HG02642 (cell line): ENCODE results near the gene EIF3J.
"Not testable (repeated sequence)": the region's sequence is repeated elsewhere in the genome, so short reads cannot be mapped to it uniquely, and the experiment has no call there.

Source experiments
- ATAC-seq: cut with Tn5 transposase; IDR thresholded peaks from one replicate; pipeline ENCODE4 v1.9.1; 2021; ENCODE audit warnings: mild to moderate bottlenecking; ENCODE audit not compliant: unreplicated experiment, poor library complexity

EIF3J gene

DNA sequence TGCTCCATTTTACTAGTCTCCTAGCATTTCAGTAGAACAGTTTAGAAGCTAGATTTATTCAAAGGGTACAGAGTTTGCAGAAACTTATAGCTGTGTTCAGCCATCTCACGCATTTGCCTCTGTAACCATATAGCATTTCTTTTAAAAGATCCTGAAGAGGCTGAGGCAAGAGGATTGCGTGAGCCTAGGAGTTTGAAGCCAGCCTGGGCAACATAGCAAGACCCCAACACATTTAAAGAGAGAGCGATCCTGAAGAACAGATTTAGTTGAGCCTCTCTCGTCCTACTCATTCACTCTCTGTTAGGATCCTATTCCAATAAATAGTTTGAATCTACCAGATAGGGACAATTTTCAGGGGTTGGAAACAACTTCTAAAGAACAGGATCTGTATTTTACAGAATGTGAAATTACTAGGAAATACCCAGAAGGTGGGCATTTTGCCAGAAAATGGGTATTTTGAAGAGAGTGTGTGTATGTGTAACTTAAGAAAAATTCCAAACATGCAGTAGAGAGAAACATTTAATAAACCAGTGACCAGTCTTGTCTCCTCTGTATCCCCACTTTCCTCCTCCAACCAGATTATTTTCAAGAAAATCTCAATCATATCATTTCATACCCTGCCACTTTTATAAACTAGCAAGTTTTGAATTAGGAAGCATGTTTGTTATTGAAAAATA lies 4.5 kb downstream of the EIF3J start:
- no peak for ATAC-seq

DNA sequence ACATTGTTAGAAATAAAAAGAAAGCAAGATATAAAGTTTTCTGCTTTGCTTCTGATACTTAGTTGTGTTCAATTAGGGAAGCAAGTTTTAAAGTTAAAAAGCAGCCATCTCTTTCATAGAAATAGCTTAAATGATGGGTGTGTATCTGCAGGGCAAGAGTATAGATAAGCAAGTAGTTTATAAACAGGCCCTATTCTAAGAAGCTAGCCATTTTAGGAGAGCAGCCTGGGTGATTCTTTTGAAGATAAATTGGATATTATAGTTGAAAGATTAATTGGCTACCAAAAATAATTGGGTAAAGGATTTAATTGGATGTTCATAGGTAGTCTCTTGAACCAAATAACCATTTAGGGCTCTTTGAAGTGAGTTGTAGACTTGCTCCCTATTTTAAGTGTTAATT lies 5.6 kb downstream of the EIF3J start:
- ATAC-seq = no peak

DNA sequence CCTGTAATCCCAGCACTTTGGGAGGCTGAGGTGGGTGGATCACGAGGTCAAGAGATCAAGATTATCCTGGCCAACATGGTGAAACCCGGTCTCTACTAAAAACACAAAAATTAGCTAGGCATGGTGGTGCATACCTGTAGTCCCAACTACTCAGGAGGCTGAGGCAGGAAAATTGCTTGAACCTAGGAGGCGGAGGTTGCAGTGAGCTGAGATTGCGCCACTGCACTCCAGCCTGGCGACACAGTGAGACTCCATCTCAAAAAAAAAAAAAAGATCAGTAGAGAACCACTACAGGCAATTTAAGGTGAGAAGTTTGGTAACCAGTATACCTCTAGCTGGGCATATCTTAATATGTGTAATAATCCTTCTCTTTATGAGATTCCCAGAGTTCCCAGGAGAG lies 7.8 kb downstream of the EIF3J start:
- ATAC-seq = not testable (repeated sequence)

DNA sequence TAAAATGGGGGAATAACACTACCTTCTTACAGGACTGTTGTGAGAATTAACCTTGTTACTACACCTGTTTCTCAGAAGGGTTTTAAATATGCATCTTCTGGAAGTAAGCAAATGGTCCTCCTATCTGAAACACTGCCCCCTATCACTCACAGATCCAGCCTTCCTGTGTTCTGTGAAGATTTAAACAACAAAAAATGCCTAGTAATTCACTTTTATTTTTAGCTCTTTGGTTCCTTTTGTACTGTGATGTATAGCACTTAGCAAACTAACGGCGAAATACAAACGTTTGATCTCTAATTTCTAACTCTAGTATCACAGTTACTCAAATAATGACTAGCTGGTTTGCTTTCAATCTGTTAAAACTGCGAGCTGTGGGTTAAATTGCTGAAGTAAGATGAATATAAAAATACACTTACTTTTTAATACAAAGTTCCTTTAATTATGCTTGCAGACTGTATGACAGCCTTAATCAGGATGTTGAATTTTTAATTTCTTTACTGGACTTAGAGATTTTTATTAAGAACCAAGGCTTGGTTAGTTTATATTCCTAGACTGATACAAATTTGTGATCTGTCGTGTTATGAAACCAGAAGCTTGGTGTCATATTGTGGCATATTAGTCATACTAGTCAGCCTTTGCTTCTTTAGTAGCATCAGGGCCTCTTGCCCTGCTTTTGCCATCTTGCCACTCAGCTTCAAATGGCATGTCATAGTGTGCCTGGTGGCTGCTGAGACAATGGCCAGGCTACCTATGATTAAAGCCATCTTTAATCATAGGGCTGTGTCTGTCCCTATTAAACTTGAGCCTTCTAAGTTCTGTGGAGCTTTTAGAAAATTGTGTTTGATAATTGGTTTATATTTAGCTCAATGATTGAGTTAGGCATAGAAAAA lies 9.2 kb downstream of the EIF3J start:
- ATAC-seq = peak; percentile 73

DNA sequence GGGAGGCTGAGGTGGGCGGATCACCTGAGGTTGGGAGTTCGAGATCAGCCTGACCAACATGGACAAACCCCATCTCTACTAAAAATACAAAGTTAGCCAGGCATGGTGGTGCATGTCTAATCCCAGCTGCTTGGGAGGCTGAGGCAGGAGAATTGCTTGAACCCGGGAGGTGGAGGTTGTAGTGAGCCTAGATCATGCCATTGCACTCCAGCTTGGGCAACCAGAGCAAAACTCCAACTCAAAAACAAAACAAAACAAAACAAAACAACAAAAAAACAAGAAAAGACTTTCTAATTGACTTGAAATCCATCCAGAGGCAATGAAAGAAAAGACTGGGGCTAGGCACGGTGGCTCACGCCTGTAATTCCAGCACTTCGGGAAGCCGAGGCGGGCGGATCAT lies 12.2 kb downstream of the EIF3J start:
- not testable (repeated sequence) for ATAC-seq

DNA sequence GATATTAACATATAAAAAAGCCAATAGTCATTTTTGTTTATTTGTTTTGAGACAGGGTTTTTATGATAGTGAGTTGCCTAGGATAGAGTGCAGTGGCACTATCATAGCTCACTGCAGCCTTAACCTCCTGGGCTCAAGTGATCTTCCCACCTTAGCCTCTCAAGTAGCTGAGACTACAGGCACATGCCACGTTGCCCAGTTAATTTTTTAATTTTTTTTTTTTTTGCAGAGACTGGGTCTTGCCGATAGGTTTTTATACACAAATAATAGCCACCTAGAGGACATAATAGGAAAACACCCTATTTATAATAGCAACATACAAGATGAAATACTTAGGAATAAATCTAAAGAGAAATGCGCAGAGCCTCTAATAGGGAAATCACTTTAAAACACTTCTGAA lies 13.3 kb downstream of the EIF3J start:
- ATAC-seq = no peak

DNA sequence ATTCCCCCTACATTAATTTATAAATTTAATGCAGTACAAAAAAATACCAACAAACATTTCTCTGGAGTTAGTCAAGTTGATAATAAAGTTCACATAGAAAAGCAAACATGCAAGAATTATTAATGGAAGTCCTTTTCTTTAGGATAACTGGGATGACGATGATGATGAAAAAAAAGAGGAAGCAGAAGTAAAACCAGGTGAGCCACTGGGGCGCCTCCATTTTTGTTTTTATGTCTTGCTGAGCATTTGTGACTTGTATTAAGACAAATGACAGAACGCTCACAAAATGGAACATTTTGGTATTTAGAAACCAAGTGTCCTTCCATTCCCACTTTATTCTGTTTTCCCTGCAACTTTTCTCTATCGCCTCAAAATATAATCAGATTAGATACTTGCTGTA lies 13.8 kb downstream of the EIF3J start:
- no peak for ATAC-seq

DNA sequence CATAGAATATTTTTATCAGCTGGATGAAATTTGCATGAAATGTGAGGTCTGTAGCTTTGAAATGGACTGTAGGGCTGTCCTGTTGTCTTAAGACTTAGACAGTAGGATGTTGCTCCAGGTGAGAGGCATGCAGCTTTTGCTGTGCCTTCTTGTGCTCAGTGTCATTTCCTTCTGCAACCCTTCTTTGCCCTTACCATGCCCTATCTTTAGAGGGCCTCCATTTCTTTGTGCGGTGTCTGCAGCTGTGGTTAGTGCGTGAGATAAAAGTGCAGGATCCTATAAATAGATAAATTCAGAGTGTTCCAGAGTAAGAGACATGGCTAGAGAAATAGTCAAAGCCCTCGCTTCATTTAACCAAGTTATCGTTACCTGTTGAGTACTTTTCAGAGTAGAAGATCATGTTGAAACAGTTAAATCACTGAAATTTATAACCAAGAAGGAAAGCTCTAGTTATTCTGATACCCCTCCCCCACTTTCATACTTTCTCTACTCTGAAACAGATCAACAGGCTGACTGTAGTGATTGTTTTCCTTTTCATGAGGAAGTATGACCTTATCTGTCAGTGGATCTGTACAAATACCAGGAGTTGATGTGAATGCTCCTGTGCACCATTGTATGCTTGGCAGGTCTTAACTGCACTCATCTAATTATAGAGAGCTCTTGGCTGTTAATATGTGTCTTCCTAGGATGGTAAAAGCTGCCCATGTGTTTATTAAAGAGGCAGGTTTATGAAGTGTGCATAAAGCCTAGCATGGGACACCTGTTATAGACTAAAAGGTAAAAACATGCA lies 18.2 kb downstream of the EIF3J start:
- no peak for ATAC-seq

DNA sequence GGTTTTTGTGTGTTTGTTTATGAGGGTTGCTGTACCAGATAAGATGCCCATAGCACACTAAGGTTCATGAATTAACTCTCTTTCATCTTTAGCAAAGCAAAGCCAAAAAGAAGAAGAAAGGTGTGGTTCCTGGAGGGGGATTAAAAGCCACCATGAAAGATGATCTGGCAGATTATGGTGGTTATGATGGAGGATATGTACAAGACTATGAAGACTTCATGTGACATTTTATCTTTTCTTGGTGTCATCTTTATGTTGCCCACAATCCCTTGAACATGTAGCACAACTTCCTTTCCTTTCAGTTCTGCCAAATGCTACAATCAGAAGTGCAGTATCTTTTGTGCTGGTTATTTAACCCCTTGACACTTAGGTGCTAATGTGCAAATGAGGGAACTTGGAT lies 24.0 kb downstream of the EIF3J start:
- not testable (repeated sequence) for ATAC-seq

DNA sequence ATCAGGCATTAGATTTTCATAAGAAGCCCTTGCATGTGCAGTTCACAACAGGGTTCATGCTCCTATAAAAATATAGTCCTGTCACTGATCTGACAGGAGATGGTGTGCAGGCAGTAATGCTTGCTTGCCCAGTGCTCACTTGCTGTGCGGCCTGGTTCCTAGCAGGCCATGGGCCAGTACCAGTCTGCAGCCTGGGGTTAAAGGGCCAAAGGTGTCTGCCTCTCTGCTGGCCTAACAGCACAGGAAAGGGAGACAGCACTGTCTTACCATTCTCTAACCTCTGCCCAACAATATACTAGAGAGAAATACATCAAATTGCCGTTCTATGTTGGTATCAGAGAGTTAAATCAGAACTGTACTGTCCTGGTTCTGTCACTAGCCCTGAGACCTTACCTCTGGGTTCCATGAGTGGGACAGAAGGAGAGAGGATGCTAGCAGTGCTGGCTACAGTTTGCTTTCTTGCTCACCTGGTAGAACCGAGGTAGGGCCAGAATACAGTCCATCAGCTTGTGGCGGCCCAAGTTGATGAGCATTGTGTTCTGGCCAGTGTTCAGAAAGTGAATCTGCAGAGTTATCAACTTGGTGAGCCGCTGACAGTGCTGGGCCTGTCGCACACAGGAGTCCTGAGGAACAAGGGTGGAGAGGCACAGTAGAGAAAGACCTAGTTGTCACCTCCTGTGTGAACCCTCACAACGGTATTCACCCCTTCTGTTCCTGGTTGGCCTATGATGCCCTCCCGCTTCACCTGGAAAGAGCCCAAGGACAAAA lies 28.6 kb downstream of the EIF3J start:
- ATAC-seq = no peak

DNA sequence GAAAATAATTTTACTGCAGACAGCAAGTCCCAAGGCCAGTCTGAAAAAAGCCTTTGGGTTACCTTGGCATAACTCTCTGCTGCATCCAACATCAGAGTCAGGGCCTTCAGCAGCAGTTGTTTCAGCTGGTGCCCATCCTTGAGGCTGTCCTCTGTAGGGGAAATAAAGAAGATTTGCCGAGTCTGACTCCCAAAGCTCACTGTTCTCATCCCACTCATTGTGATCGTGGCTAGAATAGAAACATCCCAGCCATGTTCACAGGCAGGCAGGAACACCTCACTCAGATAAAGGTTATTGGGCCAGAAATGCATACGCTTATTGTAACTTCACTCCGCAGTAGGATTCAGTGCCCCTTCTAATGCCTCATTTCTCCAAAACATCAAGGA lies 29.2 kb downstream of the EIF3J start:
- no peak for ATAC-seq

DNA sequence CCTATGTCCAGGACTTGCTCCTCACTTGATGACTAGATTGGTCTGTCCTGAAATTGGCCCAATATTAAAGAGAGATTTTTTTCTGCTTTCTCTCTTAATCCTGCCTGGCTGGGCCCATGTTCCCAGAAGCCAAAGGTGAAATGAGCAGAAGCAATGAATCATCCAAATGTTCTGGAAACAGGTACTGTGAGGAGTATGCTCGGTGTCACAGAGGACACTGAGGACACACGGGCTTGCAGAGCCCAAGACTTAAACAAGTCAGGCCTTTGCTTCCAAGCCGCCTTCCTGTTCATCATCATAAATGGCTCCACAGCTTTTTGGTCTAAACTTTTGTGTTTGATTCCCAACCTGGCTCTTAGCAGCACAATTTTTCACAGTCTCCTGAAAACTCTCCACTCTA lies 31.4 kb downstream of the EIF3J start:
- ATAC-seq = no peak

DNA sequence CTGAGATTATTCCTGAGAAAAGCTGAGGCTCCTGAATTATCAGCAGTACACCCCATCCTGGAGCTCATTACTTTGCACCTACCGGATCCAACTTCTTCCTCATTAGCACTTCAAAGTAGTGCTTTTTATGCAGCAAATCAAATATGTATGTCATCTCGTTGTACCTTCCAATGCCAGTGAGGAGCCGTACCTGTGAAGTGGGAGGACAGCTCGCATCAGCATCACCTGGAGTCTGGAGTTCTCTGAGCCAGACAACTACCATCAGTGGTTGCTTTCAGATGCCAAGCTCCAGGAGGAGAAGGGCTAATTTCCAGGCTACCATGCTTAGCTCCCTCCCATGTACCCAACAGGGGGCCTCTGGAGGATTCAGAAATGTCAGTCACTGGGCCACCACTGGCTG lies 32.4 kb downstream of the EIF3J start:
- no peak for ATAC-seq

DNA sequence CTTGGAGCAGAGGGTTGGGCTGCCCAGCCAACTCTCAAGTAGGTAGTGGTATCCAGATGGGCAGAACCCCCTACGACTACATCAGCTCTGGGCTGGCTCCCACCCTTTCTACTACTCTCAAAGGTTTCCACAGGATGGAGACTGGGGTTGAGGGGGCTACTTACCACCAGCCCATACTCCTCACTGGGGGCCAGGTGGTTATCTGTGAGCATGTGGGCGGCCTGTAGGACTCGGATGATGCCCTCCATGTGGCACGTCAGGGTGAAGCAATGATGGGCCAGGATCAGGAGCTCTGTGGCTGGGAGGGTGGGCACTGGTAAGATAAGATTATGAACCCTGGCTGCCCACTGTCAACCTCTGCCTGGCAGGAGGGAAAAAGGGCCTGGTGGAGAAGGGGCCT lies 33.4 kb downstream of the EIF3J start:
- ATAC-seq = no peak

DNA sequence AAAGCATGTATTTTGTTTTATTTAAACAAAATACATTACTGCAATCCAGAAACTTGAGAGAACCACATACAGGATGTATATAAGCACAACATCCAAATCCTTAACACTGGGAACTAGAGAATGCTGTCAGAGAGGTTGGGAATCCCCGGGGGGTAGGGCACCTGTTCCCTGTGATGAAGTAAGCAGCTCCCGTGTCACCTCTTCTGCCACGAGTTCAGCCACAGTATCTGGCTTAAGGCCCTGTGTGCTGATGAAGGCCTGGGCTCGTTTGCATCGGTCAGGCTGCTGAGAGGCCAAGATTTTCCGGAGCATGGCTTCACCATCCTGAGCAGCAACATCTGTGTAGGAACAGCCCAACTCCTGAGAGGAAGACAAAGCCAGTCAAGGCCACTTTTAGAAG lies 36.4 kb downstream of the EIF3J start:
- ATAC-seq = no peak

DNA sequence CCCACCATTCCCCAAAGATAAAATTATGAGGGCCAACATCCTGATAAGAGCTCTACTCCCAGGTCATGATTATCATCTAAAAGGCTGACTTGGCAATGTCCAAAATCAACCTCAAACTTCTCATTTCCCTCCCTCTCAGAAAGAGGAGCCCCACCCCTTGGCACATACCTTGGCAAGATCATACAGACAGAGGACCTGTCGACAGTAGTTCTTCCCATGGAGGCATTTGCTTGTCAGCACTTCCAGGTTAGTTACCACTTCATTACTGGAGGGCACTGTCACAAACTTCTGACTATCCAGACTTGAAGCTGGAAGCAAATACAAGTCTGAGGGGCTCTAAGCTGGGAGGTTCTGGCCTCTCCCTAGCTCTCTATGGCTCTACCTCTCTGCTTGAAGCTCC lies 37.8 kb downstream of the EIF3J start:
- no peak for ATAC-seq

DNA sequence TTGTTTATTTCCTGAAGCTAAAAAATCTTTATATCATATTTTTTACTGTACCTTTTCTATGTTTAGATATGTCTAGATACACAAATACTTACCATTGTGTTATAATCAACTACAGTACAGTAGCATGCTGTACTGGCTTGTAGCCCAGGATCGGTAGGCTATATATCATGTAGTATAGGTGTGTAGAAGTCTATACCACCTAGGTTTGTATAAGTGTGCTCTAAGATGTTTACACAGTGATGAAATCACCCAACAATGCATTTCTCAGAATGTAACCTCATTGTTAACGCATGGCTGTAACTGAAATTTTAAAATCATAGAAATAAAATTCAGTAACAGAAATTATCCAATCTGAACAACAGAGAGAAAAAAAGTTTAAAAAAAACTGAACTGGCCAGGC lies 43.2 kb downstream of the EIF3J start:
- no peak for ATAC-seq

DNA sequence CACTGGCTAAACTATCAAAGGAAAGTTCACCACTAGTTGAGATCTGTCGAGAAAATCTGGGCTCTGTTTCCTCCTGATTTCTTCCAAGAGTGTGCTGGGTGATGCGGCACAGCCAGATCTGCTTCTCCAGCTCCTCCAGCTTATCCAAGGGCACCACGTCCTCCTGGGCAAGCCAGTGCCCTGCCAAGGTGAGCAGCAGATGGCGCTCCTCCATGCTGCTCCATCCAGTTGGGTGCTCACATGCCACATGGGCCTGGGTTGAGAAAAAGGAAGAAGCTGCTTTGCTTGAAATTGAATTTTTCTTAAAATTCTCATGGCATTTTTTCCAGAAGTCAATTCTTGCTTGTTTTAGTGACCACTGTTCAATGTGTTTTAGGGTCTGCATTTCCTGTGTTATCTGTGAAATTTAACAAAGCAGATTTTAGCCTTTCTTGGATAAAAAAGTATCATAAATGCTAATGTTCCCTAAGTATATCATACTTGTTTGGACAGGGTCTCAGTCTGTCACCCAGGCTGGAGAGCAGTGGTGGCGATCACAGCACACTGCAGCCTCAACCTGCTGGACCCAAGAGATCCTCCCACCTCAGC lies 47.3 kb downstream of the EIF3J start:
- ATAC-seq = no peak

DNA sequence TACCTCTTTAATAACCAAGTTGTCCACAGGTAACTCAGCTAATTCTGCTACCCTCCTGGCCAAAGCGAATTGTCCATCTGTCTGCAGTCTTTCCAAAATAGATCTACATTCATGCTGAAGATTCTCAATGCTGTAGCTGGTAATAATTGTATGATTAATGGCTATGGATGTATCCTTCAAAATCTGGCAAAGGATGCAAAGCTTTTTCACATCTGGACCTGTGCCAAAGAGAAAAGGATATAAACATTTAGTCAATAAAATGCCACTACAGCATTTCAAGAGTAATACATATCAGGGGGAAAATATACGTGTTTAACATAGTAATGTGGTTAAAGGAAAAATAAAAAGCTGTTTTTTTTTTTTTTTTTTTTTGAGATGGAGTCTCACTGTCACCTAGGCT lies 48.7 kb downstream of the EIF3J start:
- ATAC-seq = no peak

DNA sequence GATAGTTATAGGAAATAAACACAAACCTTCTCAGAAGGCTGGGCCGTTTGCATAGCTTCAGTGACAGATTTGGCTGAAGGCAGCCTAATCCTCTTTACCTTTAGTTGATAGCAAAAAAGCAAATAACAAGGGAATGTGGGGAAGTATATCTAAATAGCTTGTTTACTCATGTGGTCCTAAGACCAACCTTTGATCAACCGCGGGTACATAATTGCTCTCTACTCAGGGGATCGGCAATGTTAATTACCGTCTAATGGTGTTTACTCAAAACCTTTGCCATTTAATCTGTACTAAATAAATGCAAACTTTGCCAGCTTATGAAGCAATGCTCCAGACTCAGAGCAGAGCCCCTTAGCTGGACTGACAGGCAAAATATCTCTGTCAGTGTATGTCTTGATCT lies 51.6 kb downstream of the EIF3J start:
- ATAC-seq = no peak
